Astrocyte (in vitro differentiated cells and primary cell): ENCODE measurements around the gene ZNF691.

ENCODE experiments used
- EZH2 ChIP-seq: IDR thresholded peaks from 2 replicates; pipeline ENCODE4 v1.6.1; 2012; ENCODE audit warnings: mild to moderate bottlenecking, low read length, inconsistent platforms; ENCODE audit not compliant: insufficient read depth
- TF ChIP-seq, protein P1 (sequence below): IDR thresholded peaks from 2 replicates; pipeline ENCODE4 v1.5.1; 2011; ENCODE audit warnings: low read depth, mild to moderate bottlenecking, inconsistent platforms, low read length, moderate library complexity; ENCODE audit not compliant: insufficient read depth

DNA sequence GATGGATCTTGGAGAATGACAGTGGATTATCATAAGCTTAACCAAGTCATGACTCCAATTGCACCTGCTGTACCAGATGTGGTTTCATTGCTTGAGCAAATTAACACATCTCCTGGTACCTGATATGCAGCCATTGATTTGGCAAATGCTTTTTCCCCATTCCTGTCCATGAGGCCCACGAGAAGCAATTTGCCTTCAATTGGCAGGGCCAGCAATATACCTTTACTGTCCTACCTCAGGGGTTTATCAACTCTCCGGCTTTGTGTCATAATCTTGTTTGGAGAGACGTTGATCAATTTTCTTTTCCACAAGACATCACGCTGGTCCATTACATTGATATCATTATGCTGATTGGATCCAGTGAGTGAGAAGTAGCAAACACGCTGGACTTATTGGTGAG lies 20.1 kb downstream of the ZNF691 start:
- no peak for TF ChIP-seq EZH2
- TF ChIP-seq, protein P1, sequence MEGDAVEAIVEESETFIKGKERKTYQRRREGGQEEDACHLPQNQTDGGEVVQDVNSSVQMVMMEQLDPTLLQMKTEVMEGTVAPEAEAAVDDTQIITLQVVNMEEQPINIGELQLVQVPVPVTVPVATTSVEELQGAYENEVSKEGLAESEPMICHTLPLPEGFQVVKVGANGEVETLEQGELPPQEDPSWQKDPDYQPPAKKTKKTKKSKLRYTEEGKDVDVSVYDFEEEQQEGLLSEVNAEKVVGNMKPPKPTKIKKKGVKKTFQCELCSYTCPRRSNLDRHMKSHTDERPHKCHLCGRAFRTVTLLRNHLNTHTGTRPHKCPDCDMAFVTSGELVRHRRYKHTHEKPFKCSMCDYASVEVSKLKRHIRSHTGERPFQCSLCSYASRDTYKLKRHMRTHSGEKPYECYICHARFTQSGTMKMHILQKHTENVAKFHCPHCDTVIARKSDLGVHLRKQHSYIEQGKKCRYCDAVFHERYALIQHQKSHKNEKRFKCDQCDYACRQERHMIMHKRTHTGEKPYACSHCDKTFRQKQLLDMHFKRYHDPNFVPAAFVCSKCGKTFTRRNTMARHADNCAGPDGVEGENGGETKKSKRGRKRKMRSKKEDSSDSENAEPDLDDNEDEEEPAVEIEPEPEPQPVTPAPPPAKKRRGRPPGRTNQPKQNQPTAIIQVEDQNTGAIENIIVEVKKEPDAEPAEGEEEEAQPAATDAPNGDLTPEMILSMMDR = no peak
